ENCODE measurements around the gene LAGE3. TPM values are rescaled to one million over a fixed set of nuclear protein-coding genes. Genes with fewer than 3 reads are reported as not detected.
A peak's percentile ranks its signal among the peaks of the same experiment; 100 is the strongest.

LAGE3 gene
- total and polyA plus RNA-seq, 10 of the 15 experiments (the other 5 are each of a cell fraction or from before 2014, with no cell fraction given) = 5.3 to 63.7 (median 19.7) TPM

- TF ChIP-seq SREBF1 (IDR thresholded peaks at IDR 0.05; ENCODE audit: low read length) (no peak), CEBPB (IDR thresholded peaks at IDR 0.05; ENCODE audit: borderline replicate concordance in 1 of 2, low read depth in 2 of 2, low read length in 2 of 2) (no peak), TCF7 (IDR thresholded peaks at IDR 0.05; ENCODE audit: borderline replicate concordance) (no peak), NFXL1 (IDR thresholded peaks at IDR 0.05; ENCODE audit: borderline replicate concordance) (0 out of 2 replicates have a peak, but pooled peaks have one; percentile 29), EGR1 (IDR thresholded peaks at IDR 0.05; ENCODE audit: borderline replicate concordance in 1 of 2, low read depth in 2 of 2, low read length in 2 of 2) (no peak), RUNX3 (IDR thresholded peaks at IDR 0.05; ENCODE audit: low read length) (no peak), MLLT1 (IDR thresholded peaks at IDR 0.05) (no peak), FOXK2 (IDR thresholded peaks at IDR 0.05) (no peak), FOS (IDR thresholded peaks at IDR 0.05; ENCODE audit: borderline replicate concordance, extremely low read depth, insufficient read length) (no peak), CREB1 (IDR thresholded peaks at IDR 0.05; ENCODE audit: low read depth) (peak; percentile 90), SIX5 (IDR thresholded peaks at IDR 0.05; ENCODE audit: low read depth, low read length, severe bottlenecking) (no peak), GATAD2B (conservative IDR thresholded peaks at IDR 0.05; ENCODE audit: low read depth) (0 out of 2 replicates have a peak, but pooled peaks have one; percentile 19), POLR2A (IDR thresholded peaks at IDR 0.05; ENCODE audit: low read depth, low read length) (peak; percentile 92), HCFC1 (IDR thresholded peaks at IDR 0.05; ENCODE audit: low read length) (peak; percentile 41; the same call in 1 of the 2 replicates), NKRF (conservative IDR thresholded peaks at IDR 0.05) (peak; percentile 39; the same call in 1 of the 2 replicates), YY1 (IDR thresholded peaks at IDR 0.05; ENCODE audit: low read depth, low read length) (no peak), RELB (IDR thresholded peaks at IDR 0.05; ENCODE audit: low read depth) (no peak), GABPA (IDR thresholded peaks at IDR 0.05; ENCODE audit: low read depth) (no peak), CHD4 (IDR thresholded peaks at IDR 0.05) (no peak), NRF1 (conservative IDR thresholded peaks at IDR 0.05; ENCODE audit: low read depth, low read length) (peak; percentile 22; the same call in 1 of the 2 replicates), JUND (IDR thresholded peaks at IDR 0.05; ENCODE audit: low read depth, low read length) (no peak), E2F8 (IDR thresholded peaks at IDR 0.05; ENCODE audit: low read depth, partially characterized antibody) (no peak), HDGF (IDR thresholded peaks at IDR 0.05) (0 out of 2 replicates have a peak, but pooled peaks have one; percentile 15), TARDBP (IDR thresholded peaks at IDR 0.05; ENCODE audit: borderline replicate concordance) (no peak), ZNF207 (IDR thresholded peaks at IDR 0.05; ENCODE audit: borderline replicate concordance) (no peak)
Observed at GRCh38 chrX:154490414-154491083, 11.5 kb upstream of the LAGE3 start, which contains the start of gene SLC10A3 (continued).

Data from GM12878 (cell line).